Liver (tissue), 9 donors: ENCODE results near the gene PPP2R2B. TPM values are rescaled to one million over a fixed set of nuclear protein-coding genes. Genes with fewer than 3 reads are reported as not detected.

Experiments used
- DNase-seq: peaks from one replicate; pipeline ENCODE4 v3.0.0-alpha.2; 2017; ENCODE audit warnings: low spot score
- H3K27ac ChIP-seq, 2 donors: one replicate each; pipeline ENCODE4 v1.7.0; 2013; ENCODE audit warnings: inconsistent platforms in 2 of 2, low read length in 2 of 2, control low read depth in 1 of 2, low read depth in 1 of 2, mild to moderate bottlenecking in 1 of 2
- H3K27me3 ChIP-seq, 4 donors: one replicate each; pipeline versions ENCODE4 v1.6.1 to v1.7.0; 2013; ENCODE audit warnings: low read length in 3 of 4, inconsistent platforms in 1 of 4, mild to moderate bottlenecking in 1 of 4, moderate library complexity in 1 of 4; ENCODE audit not compliant: control insufficient read depth in 4 of 4, insufficient read depth in 4 of 4
- H3K36me3 ChIP-seq, 4 donors: one replicate each; pipeline versions ENCODE4 v1.6.1 to v1.7.0; 2013; ENCODE audit warnings: low read length in 3 of 4, mild to moderate bottlenecking in 3 of 4, low read depth in 1 of 4, moderate library complexity in 1 of 4; ENCODE audit not compliant: control insufficient read depth in 4 of 4, insufficient read depth in 3 of 4
- H3K4me1 ChIP-seq, 4 donors: one replicate each; pipeline versions ENCODE4 v1.6.1 to v1.7.0; 2013; ENCODE audit warnings: low read length in 3 of 4, mild to moderate bottlenecking in 3 of 4, moderate library complexity in 1 of 4; ENCODE audit not compliant: control insufficient read depth in 4 of 4, insufficient read depth in 4 of 4
- H3K4me3 ChIP-seq, 3 donors: one replicate each; pipeline versions ENCODE4 v1.6.1 to v1.7.0; 2013; ENCODE audit warnings: low read length in 3 of 3, control low read depth in 1 of 3, low read depth in 1 of 3, mild to moderate bottlenecking in 1 of 3
- H3K9ac ChIP-seq, 2 donors: one replicate each; pipeline ENCODE4 v1.7.0; 2013; ENCODE audit warnings: low read length in 2 of 2, mild to moderate bottlenecking in 2 of 2, moderate library complexity in 2 of 2, control low read depth in 1 of 2, low read depth in 1 of 2
- H3K9me3 ChIP-seq, 4 donors: one replicate each; pipeline versions ENCODE4 v1.6.1 to v1.7.0; 2013; ENCODE audit warnings: low read length in 3 of 4; ENCODE audit not compliant: control insufficient read depth in 4 of 4
- CTCF ChIP-seq: fragments of 150-350 bp; IDR thresholded peaks from 2 replicates; pipeline ENCODE4 v1.5.1; 2017; ENCODE audit warnings: improper control_type of control experiment, low read depth, low read length; ENCODE audit not compliant: missing input control
- EGR1 ChIP-seq, 2 donors: IDR thresholded peaks; 2 replicates each; pipeline ENCODE4 v1.6.1; 2016 to 2018; ENCODE audit warnings: antibody characterized with exemption in 2 of 2, low read depth in 2 of 2
- FOXA1 ChIP-seq: IDR thresholded peaks from 2 replicates; pipeline ENCODE4 v1.6.1; 2016; ENCODE audit warnings: antibody characterized with exemption
- FOXA2 ChIP-seq: IDR thresholded peaks from 2 replicates; pipeline ENCODE4 v1.6.1; 2016; ENCODE audit warnings: antibody characterized with exemption
- GABPA ChIP-seq, 2 donors: IDR thresholded peaks in 1 of 2; conservative IDR thresholded peaks in 1 of 2; 2 replicates each; pipeline ENCODE4 v1.6.1; 2016; ENCODE audit warnings: antibody characterized with exemption in 2 of 2, mild to moderate bottlenecking in 1 of 2, moderate library complexity in 1 of 2
- HNF4A ChIP-seq, 2 donors: conservative IDR thresholded peaks; 2 replicates each; pipeline ENCODE4 v1.6.1; 2016; ENCODE audit warnings: antibody characterized with exemption in 2 of 2, mild to moderate bottlenecking in 2 of 2
- HNF4G ChIP-seq: IDR thresholded peaks from 2 replicates; pipeline ENCODE4 v1.6.1; 2016; ENCODE audit warnings: antibody characterized with exemption
- JUND ChIP-seq, 2 donors: IDR thresholded peaks; 2 replicates each; pipeline ENCODE4 v1.6.1; 2016; ENCODE audit warnings: antibody characterized with exemption in 2 of 2
- NR2F2 ChIP-seq: IDR thresholded peaks from 2 replicates; pipeline ENCODE4 v1.6.1; 2016; ENCODE audit warnings: antibody characterized with exemption
- RAD21 ChIP-seq, 2 donors: IDR thresholded peaks; 2 replicates each; pipeline ENCODE4 v1.6.1; 2016; ENCODE audit warnings: antibody characterized with exemption in 2 of 2, mild to moderate bottlenecking in 2 of 2
- REST ChIP-seq: IDR thresholded peaks from 2 replicates; pipeline ENCODE4 v1.6.1; 2016; ENCODE audit warnings: antibody characterized with exemption, mild to moderate bottlenecking
- RXRA ChIP-seq, 2 donors: IDR thresholded peaks; 2 replicates each; pipeline ENCODE4 v1.6.1; 2017 to 2018; ENCODE audit warnings: antibody characterized with exemption in 2 of 2, mild to moderate bottlenecking in 1 of 2
- SP1 ChIP-seq: IDR thresholded peaks from 2 replicates; pipeline ENCODE4 v1.6.1; 2018; ENCODE audit warnings: antibody characterized with exemption, mild to moderate bottlenecking
- TAF1 ChIP-seq: conservative IDR thresholded peaks from 2 replicates; pipeline ENCODE4 v1.6.1; 2016; ENCODE audit warnings: antibody characterized with exemption, mild to moderate bottlenecking
- YY1 ChIP-seq: IDR thresholded peaks from 2 replicates; pipeline ENCODE4 v1.6.1; 2016; ENCODE audit warnings: antibody characterized with exemption, mild to moderate bottlenecking
- WGBS: extraction: QIAGEN DNeasy Blood & Tissue Kit; methylation state at CpG from one replicate; pipeline ENCODE4 v1.1.7; 2013; 5-methylcytosine and 5-hydroxymethylcytosine counted together
- polyA plus RNA-seq, 2 donors: library from polyadenylated mRNA; stranded (reverse) in 1 of 2; unstranded in 1 of 2; fragments of 200-250 nt in 1 of 2; fragments of >200 nt in 1 of 2; fragmentation: Nextera tagmentation in 1 of 2; extraction: Ambion mirVana in 1 of 2; gene quantifications; one replicate each; pipeline versions ENCODE4 v1.2.1 to v1.2.3, GENCODE V29; 2013 to 2015
- total RNA-seq, 2 donors: library from RNA; depleted of rRNA; stranded (reverse); fragments of >200 nt; gene quantifications; one replicate each; pipeline ENCODE4 v1.2.3, GENCODE V29; 2014
- TF ChIP-seq, protein P1 (sequence below): IDR thresholded peaks from 2 replicates; pipeline ENCODE4 v1.6.1; 2016; ENCODE audit warnings: antibody characterized with exemption
- TF ChIP-seq, protein P2 (sequence below): IDR thresholded peaks from 2 replicates; pipeline ENCODE4 v1.6.1; 2016; ENCODE audit warnings: antibody characterized with exemption
- TF ChIP-seq, protein P3 (sequence below): IDR thresholded peaks from 2 replicates; pipeline ENCODE4 v1.6.1; 2016; ENCODE audit warnings: antibody characterized with exemption
- donor health status: healthy.
- donor health status: healthy.
- donor health status: healthy.
- donor health status: healthy.
- donor health status: healthy.

PPP2R2B gene
- total and polyA plus RNA-seq, 4 donors = 0.15 to 6.3 (median 0.40) TPM

- Histone ChIP-seq H3K9ac (no peak overlapping the region), H3K4me1 (peaks cover 0 to 2% (median 0%) of the 10 kb centered on the region in 4 donors), H3K36me3 (no peaks in the 10 kb centered on the region), H3K4me3 (no peak overlapping the region), H3K9me3 (no peaks in the 10 kb centered on the region), H3K27me3 (no peaks in the 10 kb centered on the region), H3K27ac (no peak overlapping the region)
- WGBS = 62% methylated on average over 1 of the region's 1 CpG
- TF ChIP-seq CTCF = no peak
- no peak for TF ChIP-seq HNF4A (conservative IDR thresholded peaks at IDR 0.05)
- TF ChIP-seq GABPA (IDR thresholded peaks at IDR 0.05 in 1 of 2, conservative IDR thresholded peaks at IDR 0.05 in 1 of 2) = no peak
- TF ChIP-seq TAF1 = no peak
- no peak for TF ChIP-seq FOXA1
- TF ChIP-seq REST = no peak
- TF ChIP-seq, protein P1, sequence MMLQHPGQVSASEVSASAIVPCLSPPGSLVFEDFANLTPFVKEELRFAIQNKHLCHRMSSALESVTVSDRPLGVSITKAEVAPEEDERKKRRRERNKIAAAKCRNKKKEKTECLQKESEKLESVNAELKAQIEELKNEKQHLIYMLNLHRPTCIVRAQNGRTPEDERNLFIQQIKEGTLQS = no peak
- no peak for TF ChIP-seq JUND (IDR thresholded peaks at IDR 0.05)
- no peak for TF ChIP-seq FOXA2
- no peak for TF ChIP-seq EGR1 (IDR thresholded peaks at IDR 0.05; ENCODE audit: low read depth in 2 of 2)
- no peak for TF ChIP-seq HNF4G
- no peak for TF ChIP-seq NR2F2
- no peak for TF ChIP-seq SP1
- DNase-seq = no peak
These were observed 79.3 kb downstream of the PPP2R2B start for GRCh38 chr5:146799231-146799630.

GRCh38 chr5:146797658-146798057, 80.9 kb downstream of the PPP2R2B start:
- Histone ChIP-seq H3K4me3 (no peak overlapping the region), H3K36me3 (no peaks in the 10 kb centered on the region), H3K9ac (no peak overlapping the region), H3K27ac (no peak overlapping the region), H3K27me3 (no peaks in the 10 kb centered on the region), H3K4me1 (peaks cover 0 to 2% (median 0%) of the 10 kb centered on the region in 4 donors), H3K9me3 (no peaks in the 10 kb centered on the region)
- no peak for DNase-seq
- WGBS = 78% methylated on average over 5 of the region's 5 CpGs
- no peak for TF ChIP-seq GABPA (IDR thresholded peaks at IDR 0.05 in 1 of 2, conservative IDR thresholded peaks at IDR 0.05 in 1 of 2)
- no peak for TF ChIP-seq HNF4G
- no peak for TF ChIP-seq FOXA1
- no peak for TF ChIP-seq JUND (IDR thresholded peaks at IDR 0.05)
- no peak for TF ChIP-seq YY1
- no peak for TF ChIP-seq HNF4A (conservative IDR thresholded peaks at IDR 0.05)
- TF ChIP-seq TAF1 = no peak
- TF ChIP-seq, protein P2, sequence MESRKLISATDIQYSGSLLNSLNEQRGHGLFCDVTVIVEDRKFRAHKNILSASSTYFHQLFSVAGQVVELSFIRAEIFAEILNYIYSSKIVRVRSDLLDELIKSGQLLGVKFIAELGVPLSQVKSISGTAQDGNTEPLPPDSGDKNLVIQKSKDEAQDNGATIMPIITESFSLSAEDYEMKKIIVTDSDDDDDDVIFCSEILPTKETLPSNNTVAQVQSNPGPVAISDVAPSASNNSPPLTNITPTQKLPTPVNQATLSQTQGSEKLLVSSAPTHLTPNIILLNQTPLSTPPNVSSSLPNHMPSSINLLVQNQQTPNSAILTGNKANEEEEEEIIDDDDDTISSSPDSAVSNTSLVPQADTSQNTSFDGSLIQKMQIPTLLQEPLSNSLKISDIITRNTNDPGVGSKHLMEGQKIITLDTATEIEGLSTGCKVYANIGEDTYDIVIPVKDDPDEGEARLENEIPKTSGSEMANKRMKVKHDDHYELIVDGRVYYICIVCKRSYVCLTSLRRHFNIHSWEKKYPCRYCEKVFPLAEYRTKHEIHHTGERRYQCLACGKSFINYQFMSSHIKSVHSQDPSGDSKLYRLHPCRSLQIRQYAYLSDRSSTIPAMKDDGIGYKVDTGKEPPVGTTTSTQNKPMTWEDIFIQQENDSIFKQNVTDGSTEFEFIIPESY = no peak
- no peak for TF ChIP-seq NR2F2
- TF ChIP-seq RXRA (IDR thresholded peaks at IDR 0.05) = no peak
- no peak for TF ChIP-seq SP1
- no peak for TF ChIP-seq REST
- no peak for TF ChIP-seq EGR1 (IDR thresholded peaks at IDR 0.05; ENCODE audit: low read depth in 2 of 2)
- no peak for TF ChIP-seq FOXA2
- TF ChIP-seq, protein P3, sequence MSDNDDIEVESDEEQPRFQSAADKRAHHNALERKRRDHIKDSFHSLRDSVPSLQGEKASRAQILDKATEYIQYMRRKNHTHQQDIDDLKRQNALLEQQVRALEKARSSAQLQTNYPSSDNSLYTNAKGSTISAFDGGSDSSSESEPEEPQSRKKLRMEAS = no peak
- TF ChIP-seq, protein P1 = no peak
- TF ChIP-seq RAD21 (IDR thresholded peaks at IDR 0.05) = no peak
